Measurements from ENCODE around the gene ASIC1.
A peak's percentile ranks its signal among the peaks of the same experiment; 100 is the strongest.
"Not testable (repeated sequence)": the region's sequence is repeated elsewhere in the genome, so short reads cannot be mapped to it uniquely, and the experiment has no call there.

Gene ASIC1

GRCh38 chr12:50079771-50080170 lies 22.4 kb downstream of the ASIC1 start:
- no peak overlapping the region for H3K4me3 ChIP-seq (ENCODE audit: control insufficient read depth, low read depth, low read length)
- no peak for DNase-seq (ENCODE audit: low read depth)
- no peak for TF ChIP-seq CTCF (conservative IDR thresholded peaks at IDR 0.05; ENCODE audit: control insufficient read depth, insufficient read depth, low read depth, low read length)

- no peak for DNase-seq (ENCODE audit: low read depth)
- H3K4me3 ChIP-seq (ENCODE audit: control insufficient read depth, low read depth, low read length), result no peak overlapping the region
- no peak for TF ChIP-seq CTCF (conservative IDR thresholded peaks at IDR 0.05; ENCODE audit: control insufficient read depth, insufficient read depth, low read depth, low read length)
Observed at GRCh38 chr12:50081096-50081808, 23.9 kb downstream of the ASIC1 start.

- no peak overlapping the region for H3K4me3 ChIP-seq (ENCODE audit: control insufficient read depth, low read depth, low read length)
- no peak for DNase-seq (ENCODE audit: low read depth)
- TF ChIP-seq CTCF (conservative IDR thresholded peaks at IDR 0.05; ENCODE audit: control insufficient read depth, insufficient read depth, low read depth, low read length), result no peak
Observed at GRCh38 chr12:50082644-50083043, 25.2 kb downstream of the ASIC1 start.

- no peak for DNase-seq (ENCODE audit: low read depth)
- no peak for TF ChIP-seq CTCF (conservative IDR thresholded peaks at IDR 0.05; ENCODE audit: control insufficient read depth, insufficient read depth, low read depth, low read length)
- H3K4me3 ChIP-seq (ENCODE audit: control insufficient read depth, low read depth, low read length), result no peak overlapping the region
Observed at GRCh38 chr12:50083301-50083700, 25.9 kb downstream of the ASIC1 start.

GRCh38 chr12:50084409-50084774 lies 27.0 kb downstream of the ASIC1 start:
- not testable (repeated sequence) for DNase-seq (ENCODE audit: low read depth)
- peak overlapping the region; percentile 86 for H3K4me3 ChIP-seq (ENCODE audit: control insufficient read depth, low read depth, low read length)

GRCh38 chr12:50084775-50085614 lies 27.6 kb downstream of the ASIC1 start, which contains the start of gene SMARCD1:
Gene SMARCD1, plus strand, starts transcription at chr12:50085342. Its CDS starts 28 bp downstream, at chr12:50085370.
- H3K4me3 ChIP-seq (ENCODE audit: control insufficient read depth, low read depth, low read length), result peak within 1 kb of the TSS; percentile 86
- peak; percentile 47 for TF ChIP-seq CTCF (conservative IDR thresholded peaks at IDR 0.05; ENCODE audit: control insufficient read depth, insufficient read depth, low read depth, low read length)

GRCh38 chr12:50085615-50086072 lies 28.2 kb downstream of the ASIC1 start:
- DNase-seq (ENCODE audit: low read depth), result no peak
- TF ChIP-seq CTCF (conservative IDR thresholded peaks at IDR 0.05; ENCODE audit: control insufficient read depth, insufficient read depth, low read depth, low read length), result no peak
- H3K4me3 ChIP-seq (ENCODE audit: control insufficient read depth, low read depth, low read length), result peak overlapping the region; percentile 86

More at GRCh38 chr12:50084775-50085614, 27.6 kb downstream of the ASIC1 start, which contains the start of gene SMARCD1:
- DNase-seq (ENCODE audit: low read depth), result peak; percentile 85

All from fibroblast of mammary gland (primary cell).